WTC11 (cell line): ENCODE data around the gene ZRANB1. TPM values are rescaled to one million over a fixed set of nuclear protein-coding genes. Genes with fewer than 3 reads are reported as not detected.

Experiments used
- ATAC-seq: fragments of 200-7000 bp; cut with Tn5 transposase; 2 replicates; pipeline ENCODE4 v1.10.0; 2021; ENCODE audit warnings: mild to moderate bottlenecking, moderate library complexity
- CTCF ChIA-PET: fragments of 300-600 bp; sonication (Branson Sonifier 250); formaldehyde crosslinking; loops from one replicate; lab custom pipeline; 2021; ENCODE audit warnings: antibody characterized with exemption; lab: Charles Lee
- POLR2A ChIA-PET: fragments of 350-600 bp; sonication (Branson Sonifier 250); formaldehyde crosslinking; loops from one replicate; lab custom pipeline; 2021; ENCODE audit warnings: antibody characterized with exemption; lab: Charles Lee
- DNase-seq: peaks from one replicate; pipeline ENCODE4 v3.0.0; 2021; ENCODE audit warnings: low spot score
- H3K27ac Mint-ChIP-seq: 2 replicates; pipeline ENCODE4 v1.8.0; 2021; ENCODE audit warnings: mixed read lengths
- H3K27me3 Mint-ChIP-seq: 2 replicates; pipeline ENCODE4 v1.8.0; 2021; ENCODE audit warnings: low read depth, mild to moderate bottlenecking, moderate library complexity, mixed read lengths
- H3K36me3 Mint-ChIP-seq: 2 replicates; pipeline ENCODE4 v1.8.0; 2021; ENCODE audit warnings: mixed read lengths
- H3K4me1 Mint-ChIP-seq: 2 replicates; pipeline ENCODE4 v1.8.0; 2022; ENCODE audit warnings: mixed read lengths
- H3K4me3 Mint-ChIP-seq: 2 replicates; pipeline ENCODE4 v1.8.0; 2021; ENCODE audit warnings: mild to moderate bottlenecking, moderate library complexity, mixed read lengths
- H3K9me3 Mint-ChIP-seq: 2 replicates; pipeline ENCODE4 v1.8.0; 2021; ENCODE audit warnings: mixed read lengths
- CREB1 ChIP-seq: sonication (generic); formaldehyde crosslinking; IDR thresholded peaks from 2 replicates; pipeline ENCODE4 v1.8.0; 2023; ENCODE audit warnings: mild to moderate bottlenecking, missing genetic modification reagents
- CREM ChIP-seq: sonication (generic); formaldehyde crosslinking; IDR thresholded peaks from 2 replicates; pipeline ENCODE4 v1.8.1; 2022; ENCODE audit warnings: mild to moderate bottlenecking, missing genetic modification reagents, moderate library complexity
- ESRRA ChIP-seq: sonication (generic); formaldehyde crosslinking; IDR thresholded peaks from 2 replicates; pipeline ENCODE4 v1.8.1; 2022; ENCODE audit warnings: mild to moderate bottlenecking, missing genetic modification reagents, borderline replicate concordance
- FOXK1 ChIP-seq: sonication (generic); formaldehyde crosslinking; IDR thresholded peaks from 2 replicates; pipeline ENCODE4 v1.8.0; 2022; ENCODE audit warnings: mild to moderate bottlenecking, moderate library complexity, missing genetic modification reagents
- FOXP1 ChIP-seq: sonication (generic); formaldehyde crosslinking; IDR thresholded peaks from 2 replicates; pipeline ENCODE4 v1.8.0; 2022; ENCODE audit warnings: missing genetic modification reagents, mild to moderate bottlenecking, moderate library complexity, borderline replicate concordance
- IRF2 ChIP-seq: sonication (generic); formaldehyde crosslinking; IDR thresholded peaks from 2 replicates; pipeline ENCODE4 v1.8.0; 2022; ENCODE audit warnings: low read depth, missing genetic modification reagents, borderline replicate concordance
- JAZF1 ChIP-seq: fragments of 250-450 bp; sonication (Bioruptor Pico); IDR thresholded peaks from 2 replicates; pipeline ENCODE4 v1.9.0; 2021; ENCODE audit warnings: moderate library complexity, mild to moderate bottlenecking, inconsistent platforms
- NFYB ChIP-seq: sonication (generic); formaldehyde crosslinking; conservative IDR thresholded peaks from 2 replicates; pipeline ENCODE4 v1.8.0; 2022; ENCODE audit warnings: low read depth, missing genetic modification reagents
- PRRX2 ChIP-seq: fragments of 250-450 bp; sonication (Bioruptor Pico); IDR thresholded peaks from 2 replicates; pipeline ENCODE4 v1.8.0; 2021; ENCODE audit warnings: mild to moderate bottlenecking
- ZNF232 ChIP-seq: sonication (generic); formaldehyde crosslinking; IDR thresholded peaks from 2 replicates; pipeline ENCODE4 v1.8.0; 2022; ENCODE audit warnings: mild to moderate bottlenecking, missing genetic modification reagents
- ZNF416 ChIP-seq: fragments of 250-450 bp; sonication (Bioruptor Pico); IDR thresholded peaks from 2 replicates; pipeline ENCODE4 v1.9.0; 2021; ENCODE audit warnings: mild to moderate bottlenecking, inconsistent platforms
- total RNA-seq: library from RNA; stranded (reverse); gene quantifications from 3 replicates; pipeline ENCODE4 v1.2.3, GENCODE V29; 2021
- TF ChIP-seq, protein P1 (sequence below): sonication (generic); formaldehyde crosslinking; IDR thresholded peaks from 2 replicates; pipeline ENCODE4 v1.8.1; 2023; ENCODE audit warnings: mild to moderate bottlenecking, moderate library complexity, missing genetic modification reagents
- TF ChIP-seq, protein P2 (sequence below): fragments of 200-600 bp; IDR thresholded peaks from 2 replicates; pipeline ENCODE4 v1.8.0; 2022; ENCODE audit warnings: antibody characterized with exemption
- TF ChIP-seq, protein P3 (sequence below): sonication (generic); formaldehyde crosslinking; IDR thresholded peaks from 2 replicates; pipeline ENCODE4 v1.8.0; 2022; ENCODE audit warnings: mild to moderate bottlenecking, missing genetic modification reagents
- TF ChIP-seq, protein P4 (sequence below): sonication (generic); formaldehyde crosslinking; IDR thresholded peaks from 2 replicates; pipeline ENCODE4 v1.8.0; 2023; ENCODE audit warnings: missing genetic modification reagents, mild to moderate bottlenecking, borderline replicate concordance
- TF ChIP-seq, protein P5 (sequence below): sonication (generic); formaldehyde crosslinking; IDR thresholded peaks from 2 replicates; pipeline ENCODE4 v1.8.1; 2023; ENCODE audit warnings: mild to moderate bottlenecking, missing genetic modification reagents, moderate library complexity
- TF ChIP-seq, protein P6 (sequence below): fragments of 250-450 bp; sonication (Bioruptor Pico); conservative IDR thresholded peaks from 2 replicates; pipeline ENCODE4 v1.9.0; 2021; ENCODE audit warnings: mild to moderate bottlenecking

Gene ZRANB1
- total RNA-seq, 1 experiment from 2014 or later: 15.9 TPM

GRCh38 chr10:124906551-124907001 lies 35.3 kb upstream of the ZRANB1 start (continued):
- TF ChIP-seq, protein P1, sequence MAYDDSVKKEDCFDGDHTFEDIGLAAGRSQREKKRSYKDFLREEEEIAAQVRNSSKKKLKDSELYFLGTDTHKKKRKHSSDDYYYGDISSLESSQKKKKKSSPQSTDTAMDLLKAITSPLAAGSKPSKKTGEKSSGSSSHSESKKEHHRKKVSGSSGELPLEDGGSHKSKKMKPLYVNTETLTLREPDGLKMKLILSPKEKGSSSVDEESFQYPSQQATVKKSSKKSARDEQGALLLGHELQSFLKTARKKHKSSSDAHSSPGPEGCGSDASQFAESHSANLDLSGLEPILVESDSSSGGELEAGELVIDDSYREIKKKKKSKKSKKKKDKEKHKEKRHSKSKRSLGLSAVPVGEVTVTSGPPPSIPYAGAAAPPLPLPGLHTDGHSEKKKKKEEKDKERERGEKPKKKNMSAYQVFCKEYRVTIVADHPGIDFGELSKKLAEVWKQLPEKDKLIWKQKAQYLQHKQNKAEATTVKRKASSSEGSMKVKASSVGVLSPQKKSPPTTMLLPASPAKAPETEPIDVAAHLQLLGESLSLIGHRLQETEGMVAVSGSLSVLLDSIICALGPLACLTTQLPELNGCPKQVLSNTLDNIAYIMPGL (CRISPR knock-in tag): no peak
- TF ChIP-seq, protein P2, sequence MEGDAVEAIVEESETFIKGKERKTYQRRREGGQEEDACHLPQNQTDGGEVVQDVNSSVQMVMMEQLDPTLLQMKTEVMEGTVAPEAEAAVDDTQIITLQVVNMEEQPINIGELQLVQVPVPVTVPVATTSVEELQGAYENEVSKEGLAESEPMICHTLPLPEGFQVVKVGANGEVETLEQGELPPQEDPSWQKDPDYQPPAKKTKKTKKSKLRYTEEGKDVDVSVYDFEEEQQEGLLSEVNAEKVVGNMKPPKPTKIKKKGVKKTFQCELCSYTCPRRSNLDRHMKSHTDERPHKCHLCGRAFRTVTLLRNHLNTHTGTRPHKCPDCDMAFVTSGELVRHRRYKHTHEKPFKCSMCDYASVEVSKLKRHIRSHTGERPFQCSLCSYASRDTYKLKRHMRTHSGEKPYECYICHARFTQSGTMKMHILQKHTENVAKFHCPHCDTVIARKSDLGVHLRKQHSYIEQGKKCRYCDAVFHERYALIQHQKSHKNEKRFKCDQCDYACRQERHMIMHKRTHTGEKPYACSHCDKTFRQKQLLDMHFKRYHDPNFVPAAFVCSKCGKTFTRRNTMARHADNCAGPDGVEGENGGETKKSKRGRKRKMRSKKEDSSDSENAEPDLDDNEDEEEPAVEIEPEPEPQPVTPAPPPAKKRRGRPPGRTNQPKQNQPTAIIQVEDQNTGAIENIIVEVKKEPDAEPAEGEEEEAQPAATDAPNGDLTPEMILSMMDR: no peak
- TF ChIP-seq, protein P3, sequence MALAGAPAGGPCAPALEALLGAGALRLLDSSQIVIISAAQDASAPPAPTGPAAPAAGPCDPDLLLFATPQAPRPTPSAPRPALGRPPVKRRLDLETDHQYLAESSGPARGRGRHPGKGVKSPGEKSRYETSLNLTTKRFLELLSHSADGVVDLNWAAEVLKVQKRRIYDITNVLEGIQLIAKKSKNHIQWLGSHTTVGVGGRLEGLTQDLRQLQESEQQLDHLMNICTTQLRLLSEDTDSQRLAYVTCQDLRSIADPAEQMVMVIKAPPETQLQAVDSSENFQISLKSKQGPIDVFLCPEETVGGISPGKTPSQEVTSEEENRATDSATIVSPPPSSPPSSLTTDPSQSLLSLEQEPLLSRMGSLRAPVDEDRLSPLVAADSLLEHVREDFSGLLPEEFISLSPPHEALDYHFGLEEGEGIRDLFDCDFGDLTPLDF (CRISPR knock-in tag): no peak
- no peak for TF ChIP-seq FOXP1 (CRISPR knock-in tag)

DNA sequence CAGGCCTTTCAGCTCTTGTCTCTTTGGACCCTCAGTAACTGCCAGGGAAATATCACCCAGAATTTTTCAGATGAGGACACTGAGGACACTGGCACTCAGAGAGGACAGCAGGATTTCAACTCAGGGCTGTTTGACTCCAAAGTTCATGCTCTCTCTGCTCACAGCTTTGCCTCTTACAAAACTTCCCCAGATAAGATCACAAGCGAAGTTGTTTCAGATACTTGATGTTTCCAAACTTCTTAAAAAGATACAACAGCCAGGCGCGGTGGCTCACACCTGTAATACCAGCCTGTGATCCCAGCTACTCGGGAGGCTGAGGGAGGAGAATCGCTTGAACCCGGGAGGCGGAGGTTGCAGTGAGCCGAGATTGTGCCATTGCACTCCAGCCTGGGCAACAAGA lies 32.4 kb upstream of the ZRANB1 start:
- CTCF ChIA-PET: no interaction called here
- H3K4me3 Mint-ChIP-seq: no peak overlapping the region
- DNase-seq: no peak
- no peaks in the 10 kb centered on the region for H3K36me3 Mint-ChIP-seq
- no peaks in the 10 kb centered on the region for H3K9me3 Mint-ChIP-seq
- POLR2A ChIA-PET: no interaction called here
- H3K27ac Mint-ChIP-seq: no peak overlapping the region
- no peak for ATAC-seq
- no peaks in the 10 kb centered on the region for H3K27me3 Mint-ChIP-seq
- no peak for TF ChIP-seq JAZF1 (CRISPR knock-in tag)
- TF ChIP-seq NFYB: no peak
- TF ChIP-seq ZNF232 (CRISPR knock-in tag): no peak
- no peak for TF ChIP-seq FOXP1 (CRISPR knock-in tag)
- no peak for TF ChIP-seq ESRRA (CRISPR knock-in tag)
- H3K4me1 Mint-ChIP-seq: no peaks in the 10 kb centered on the region

DNA sequence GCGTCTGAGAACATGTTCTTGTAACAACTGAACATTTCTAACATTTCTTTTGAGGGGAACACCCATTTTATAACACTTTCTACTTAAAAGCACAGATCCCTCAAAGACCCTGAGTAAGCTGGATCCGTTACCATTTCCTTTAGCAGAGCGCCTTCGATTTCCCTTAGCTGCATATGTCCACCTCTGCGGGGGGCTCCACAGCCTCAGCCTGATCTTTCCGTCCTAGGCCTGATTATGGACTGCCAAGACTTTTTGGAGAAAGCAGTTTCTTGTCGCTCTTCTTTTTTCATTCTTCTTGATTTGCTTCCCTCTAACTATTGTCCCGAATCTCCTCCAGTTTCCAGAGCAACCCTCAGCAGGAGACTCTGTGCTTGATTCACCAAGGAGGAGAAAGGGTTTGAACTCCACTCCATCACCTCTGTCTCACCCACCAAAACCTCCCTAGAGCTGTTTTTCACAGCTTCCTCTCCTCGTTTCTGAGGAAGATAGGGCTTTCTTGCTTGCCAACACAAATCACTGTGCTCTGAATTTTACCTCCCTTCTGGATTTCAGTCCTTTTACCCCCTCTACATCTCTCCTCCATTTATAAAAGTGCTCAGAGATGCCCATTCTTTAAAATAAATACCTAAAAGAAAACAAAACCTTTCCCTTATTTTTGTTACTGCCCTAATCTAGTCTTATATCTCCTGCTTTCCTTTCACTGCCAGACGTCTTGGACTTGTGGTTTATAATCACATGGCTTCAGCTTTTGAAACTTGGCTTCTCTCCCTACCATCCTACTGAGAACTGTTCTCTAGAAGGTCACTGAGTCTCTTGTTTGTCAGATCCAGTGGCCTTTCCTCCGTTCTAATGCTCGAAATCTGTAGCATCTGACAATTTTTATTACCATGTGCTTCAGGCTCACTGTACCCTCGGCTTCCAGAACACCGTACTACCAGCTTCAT lies 30.5 kb upstream of the ZRANB1 start:
- Mint-ChIP-seq H3K9me3 (no peaks in the 10 kb centered on the region), H3K4me3 (no peak overlapping the region), H3K27me3 (no peaks in the 10 kb centered on the region), H3K4me1 (peaks cover 7% of the 10 kb centered on the region), H3K27ac (no peak overlapping the region), H3K36me3 (no peaks in the 10 kb centered on the region)
- ChIA-PET CTCF (no interaction called here), POLR2A (no interaction called here)
- DNase-seq (no peak), ATAC-seq (peak; percentile 47; the same call in 1 of the 2 replicates)
- TF ChIP-seq, protein P4, sequence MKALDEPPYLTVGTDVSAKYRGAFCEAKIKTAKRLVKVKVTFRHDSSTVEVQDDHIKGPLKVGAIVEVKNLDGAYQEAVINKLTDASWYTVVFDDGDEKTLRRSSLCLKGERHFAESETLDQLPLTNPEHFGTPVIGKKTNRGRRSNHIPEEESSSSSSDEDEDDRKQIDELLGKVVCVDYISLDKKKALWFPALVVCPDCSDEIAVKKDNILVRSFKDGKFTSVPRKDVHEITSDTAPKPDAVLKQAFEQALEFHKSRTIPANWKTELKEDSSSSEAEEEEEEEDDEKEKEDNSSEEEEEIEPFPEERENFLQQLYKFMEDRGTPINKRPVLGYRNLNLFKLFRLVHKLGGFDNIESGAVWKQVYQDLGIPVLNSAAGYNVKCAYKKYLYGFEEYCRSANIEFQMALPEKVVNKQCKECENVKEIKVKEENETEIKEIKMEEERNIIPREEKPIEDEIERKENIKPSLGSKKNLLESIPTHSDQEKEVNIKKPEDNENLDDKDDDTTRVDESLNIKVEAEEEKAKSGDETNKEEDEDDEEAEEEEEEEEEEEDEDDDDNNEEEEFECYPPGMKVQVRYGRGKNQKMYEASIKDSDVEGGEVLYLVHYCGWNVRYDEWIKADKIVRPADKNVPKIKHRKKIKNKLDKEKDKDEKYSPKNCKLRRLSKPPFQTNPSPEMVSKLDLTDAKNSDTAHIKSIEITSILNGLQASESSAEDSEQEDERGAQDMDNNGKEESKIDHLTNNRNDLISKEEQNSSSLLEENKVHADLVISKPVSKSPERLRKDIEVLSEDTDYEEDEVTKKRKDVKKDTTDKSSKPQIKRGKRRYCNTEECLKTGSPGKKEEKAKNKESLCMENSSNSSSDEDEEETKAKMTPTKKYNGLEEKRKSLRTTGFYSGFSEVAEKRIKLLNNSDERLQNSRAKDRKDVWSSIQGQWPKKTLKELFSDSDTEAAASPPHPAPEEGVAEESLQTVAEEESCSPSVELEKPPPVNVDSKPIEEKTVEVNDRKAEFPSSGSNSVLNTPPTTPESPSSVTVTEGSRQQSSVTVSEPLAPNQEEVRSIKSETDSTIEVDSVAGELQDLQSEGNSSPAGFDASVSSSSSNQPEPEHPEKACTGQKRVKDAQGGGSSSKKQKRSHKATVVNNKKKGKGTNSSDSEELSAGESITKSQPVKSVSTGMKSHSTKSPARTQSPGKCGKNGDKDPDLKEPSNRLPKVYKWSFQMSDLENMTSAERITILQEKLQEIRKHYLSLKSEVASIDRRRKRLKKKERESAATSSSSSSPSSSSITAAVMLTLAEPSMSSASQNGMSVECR (CRISPR knock-in tag): no peak
- TF ChIP-seq CREM (CRISPR knock-in tag) (no peak), ESRRA (CRISPR knock-in tag) (no peak), IRF2 (CRISPR knock-in tag) (no peak), CREB1 (CRISPR knock-in tag) (no peak), FOXK1 (no peak), ZNF416 (CRISPR knock-in tag) (no peak), ZNF232 (CRISPR knock-in tag) (no peak), PRRX2 (CRISPR knock-in tag) (no peak)
- TF ChIP-seq, protein P5, sequence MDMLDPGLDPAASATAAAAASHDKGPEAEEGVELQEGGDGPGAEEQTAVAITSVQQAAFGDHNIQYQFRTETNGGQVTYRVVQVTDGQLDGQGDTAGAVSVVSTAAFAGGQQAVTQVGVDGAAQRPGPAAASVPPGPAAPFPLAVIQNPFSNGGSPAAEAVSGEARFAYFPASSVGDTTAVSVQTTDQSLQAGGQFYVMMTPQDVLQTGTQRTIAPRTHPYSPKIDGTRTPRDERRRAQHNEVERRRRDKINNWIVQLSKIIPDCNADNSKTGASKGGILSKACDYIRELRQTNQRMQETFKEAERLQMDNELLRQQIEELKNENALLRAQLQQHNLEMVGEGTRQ (CRISPR knock-in tag): no peak
- TF ChIP-seq, protein P6, sequence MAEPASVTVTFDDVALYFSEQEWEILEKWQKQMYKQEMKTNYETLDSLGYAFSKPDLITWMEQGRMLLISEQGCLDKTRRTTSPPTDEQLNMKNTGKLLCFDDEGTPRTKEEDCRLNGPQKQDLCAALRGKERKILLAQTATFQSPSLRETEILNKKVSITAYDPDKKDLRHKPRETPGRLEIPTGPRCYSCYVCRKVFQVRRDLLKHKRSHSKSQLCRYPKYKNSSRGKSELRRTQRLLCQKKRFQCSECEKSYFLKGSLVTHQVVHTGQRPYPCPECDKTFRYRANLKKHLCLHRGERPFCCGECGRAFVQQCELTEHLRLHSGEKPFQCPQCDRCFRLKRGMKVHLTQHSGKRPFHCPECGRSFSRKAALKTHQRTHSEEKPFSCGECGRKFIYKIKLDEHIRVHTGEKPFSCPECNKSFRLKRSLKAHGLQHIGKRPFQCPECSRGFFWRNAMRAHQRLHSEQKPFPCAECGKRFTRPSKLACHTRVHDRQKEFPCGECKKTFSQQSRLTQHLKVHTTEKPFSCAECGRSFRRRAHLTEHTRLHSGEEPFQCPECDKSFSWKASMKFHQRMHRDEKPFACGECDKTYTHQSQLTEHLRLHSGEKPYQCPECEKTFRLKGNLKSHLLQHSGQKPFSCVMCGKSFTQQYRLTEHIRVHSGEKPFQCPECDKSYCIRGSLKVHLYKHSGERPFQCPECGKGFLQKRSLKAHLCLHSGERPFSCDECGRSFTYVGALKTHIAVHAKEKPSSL (CRISPR knock-in tag): no peak
